ENCODE results near the gene AUTS2. TPM values are rescaled to one million over a fixed set of nuclear protein-coding genes. Genes with fewer than 3 reads are reported as not detected.

The AUTS2 gene
- total RNA-seq, 2 donors from 2014 or later: 8.6 TPM

GRCh38 chr7:70410134-70410750 lies 812.0 kb downstream of the AUTS2 start:
- no peaks in the 10 kb centered on the region for H3K36me3 ChIP-seq
- DNase-seq (ENCODE audit: low spot score): no peak
- no peaks in the 10 kb centered on the region for H3K9me3 ChIP-seq
- H3K4me3 ChIP-seq: no peak overlapping the region
- H3K27me3 ChIP-seq: no peaks in the 10 kb centered on the region
- H3K4me1 ChIP-seq: no peaks in the 10 kb centered on the region
- H3K27ac ChIP-seq: no peak overlapping the region
- TF ChIP-seq CTCF (IDR thresholded peaks at IDR 0.05): no peak

DNA sequence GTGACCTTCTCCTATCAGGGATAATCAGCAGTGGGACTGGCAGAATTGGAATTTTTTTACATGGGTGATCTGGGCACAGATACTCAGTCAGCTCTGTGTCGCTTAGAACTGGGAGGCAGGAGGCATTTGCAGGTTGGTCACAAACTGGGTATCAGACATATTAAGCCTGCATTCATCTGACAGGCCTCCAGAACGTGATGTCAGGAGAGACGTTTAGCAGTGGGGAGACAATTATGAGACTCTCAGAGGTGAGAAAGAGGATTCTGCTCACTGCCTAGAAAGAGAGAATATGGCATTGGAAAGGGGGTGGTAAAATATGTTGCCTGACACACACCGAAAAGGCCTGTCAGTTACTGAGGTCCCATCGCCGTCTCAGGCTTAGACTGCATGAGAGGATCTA lies 816.1 kb downstream of the AUTS2 start:
- Histone ChIP-seq H3K27me3 (no peaks in the 10 kb centered on the region), H3K9me3 (no peaks in the 10 kb centered on the region), H3K4me3 (no peak overlapping the region), H3K27ac (no peak overlapping the region), H3K36me3 (no peaks in the 10 kb centered on the region), H3K4me1 (no peaks in the 10 kb centered on the region)
- no peak for DNase-seq (ENCODE audit: low spot score)
- TF ChIP-seq CTCF (IDR thresholded peaks at IDR 0.05): no peak

DNA sequence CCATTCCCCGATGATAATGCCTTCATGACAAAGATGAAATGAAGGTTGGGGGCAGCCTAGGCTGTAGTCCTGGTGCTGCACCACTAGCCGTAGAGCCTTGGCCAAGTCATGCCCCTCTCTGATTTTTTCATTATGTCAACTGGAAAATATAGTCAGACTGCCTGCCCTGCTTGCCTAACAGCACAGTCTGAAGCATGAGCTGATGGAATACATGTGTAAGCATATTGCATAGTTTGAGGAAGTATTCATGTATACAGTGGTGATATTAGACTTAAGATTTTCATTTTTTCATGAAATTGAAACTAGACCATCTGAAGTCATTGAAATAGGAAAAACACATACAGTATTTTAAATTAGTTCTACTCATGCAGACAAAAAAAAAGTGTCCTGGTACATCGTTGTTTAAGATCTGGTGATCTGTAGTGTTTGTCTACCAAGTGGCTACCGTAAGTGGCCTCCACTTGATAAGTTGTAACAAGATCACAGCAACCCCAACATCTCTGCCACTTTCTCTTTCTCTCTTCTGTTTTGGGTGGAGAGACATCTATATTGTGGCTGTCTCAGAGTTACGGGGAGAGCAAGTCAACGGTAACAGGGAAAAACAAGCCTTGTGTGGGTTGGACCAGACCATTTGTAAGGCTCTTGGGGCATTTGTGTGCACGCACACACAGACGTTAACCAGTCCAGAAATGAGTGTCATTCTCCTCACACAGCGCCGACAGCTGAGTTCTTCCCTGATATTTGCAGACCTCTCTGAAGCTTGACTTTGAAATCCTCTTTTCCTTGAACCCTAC lies 817.1 kb downstream of the AUTS2 start:
- no peak overlapping the region for H3K4me3 ChIP-seq
- no peaks in the 10 kb centered on the region for H3K27me3 ChIP-seq
- no peak for DNase-seq (ENCODE audit: low spot score)
- no peaks in the 10 kb centered on the region for H3K9me3 ChIP-seq
- H3K27ac ChIP-seq: no peak overlapping the region
- no peaks in the 10 kb centered on the region for H3K36me3 ChIP-seq
- H3K4me1 ChIP-seq: no peaks in the 10 kb centered on the region
- TF ChIP-seq CTCF (IDR thresholded peaks at IDR 0.05): no peak

DNA sequence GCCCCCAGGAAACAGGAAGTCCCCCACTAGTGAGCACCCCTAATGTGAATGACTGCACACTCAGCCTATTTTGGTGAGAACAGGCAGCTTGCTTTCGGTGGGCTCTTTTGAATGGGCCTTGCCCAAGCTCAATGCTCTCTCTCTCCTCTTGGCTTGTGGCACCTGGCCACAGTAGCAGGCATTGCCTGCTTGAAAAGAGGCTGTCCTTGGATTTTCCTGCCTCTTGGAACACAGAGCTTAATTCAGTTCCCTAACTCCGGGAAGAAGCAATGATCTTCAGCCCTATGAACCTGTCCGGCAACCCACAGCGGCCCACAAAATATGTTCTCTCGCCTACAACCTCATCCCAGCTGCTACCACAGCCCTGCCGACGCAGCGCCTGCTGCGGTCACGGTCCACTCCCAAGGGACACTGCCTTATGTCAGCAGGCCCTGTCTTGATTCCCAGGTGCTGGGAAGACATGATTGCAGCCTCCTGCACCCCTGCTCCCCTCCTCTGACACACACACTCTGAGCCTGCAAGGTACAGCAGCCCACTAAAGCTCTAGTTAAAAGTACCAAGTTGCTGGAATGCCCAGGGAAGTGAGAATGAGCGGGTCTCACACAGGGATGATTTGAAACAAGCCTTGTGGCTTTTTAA lies 818.2 kb downstream of the AUTS2 start:
- TF ChIP-seq CTCF (IDR thresholded peaks at IDR 0.05): no peak
- Histone ChIP-seq H3K27ac (no peak overlapping the region), H3K27me3 (no peaks in the 10 kb centered on the region), H3K4me3 (no peak overlapping the region), H3K4me1 (no peaks in the 10 kb centered on the region), H3K9me3 (no peaks in the 10 kb centered on the region), H3K36me3 (no peaks in the 10 kb centered on the region)
- DNase-seq (ENCODE audit: low spot score): no peak

DNA sequence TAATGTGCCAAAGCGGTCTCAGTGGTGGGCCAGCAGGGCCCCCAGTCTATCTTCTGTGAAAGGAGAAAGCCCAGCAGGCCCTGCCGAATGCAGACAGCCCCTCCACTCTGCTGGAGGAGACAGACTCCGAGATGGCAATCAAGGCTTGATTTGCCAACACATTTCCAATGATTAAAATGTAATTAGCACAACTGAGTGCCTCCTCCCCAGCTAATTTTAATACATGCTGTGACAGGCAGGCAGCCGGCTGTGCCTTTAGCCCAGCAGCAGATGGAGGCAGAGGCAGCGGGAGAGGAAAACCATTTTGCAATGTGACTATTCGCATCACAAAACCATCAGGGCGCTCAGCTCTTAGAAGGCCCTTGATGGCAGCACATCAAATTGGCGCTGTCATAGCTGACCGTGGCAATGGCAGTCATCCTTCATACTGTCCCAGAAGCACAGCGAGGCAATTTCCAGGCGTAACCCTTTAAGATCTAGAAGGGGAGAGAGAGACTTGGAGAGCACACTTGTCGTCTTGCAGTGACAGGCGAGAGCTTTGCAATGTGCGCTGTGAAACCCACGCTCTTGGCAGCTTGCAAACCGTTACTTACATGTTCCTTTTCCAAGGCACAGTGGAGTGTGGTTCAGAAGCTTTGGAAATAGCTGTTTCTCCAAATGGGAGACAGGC lies 818.8 kb downstream of the AUTS2 start:
- no peaks in the 10 kb centered on the region for H3K36me3 ChIP-seq
- no peak overlapping the region for H3K4me3 ChIP-seq
- no peak overlapping the region for H3K27ac ChIP-seq
- H3K4me1 ChIP-seq: no peaks in the 10 kb centered on the region
- no peak for TF ChIP-seq CTCF (IDR thresholded peaks at IDR 0.05)
- no peaks in the 10 kb centered on the region for H3K27me3 ChIP-seq
- DNase-seq (ENCODE audit: low spot score): no peak
- H3K9me3 ChIP-seq: no peaks in the 10 kb centered on the region

Measured in right atrium auricular region (tissue), 2 donors.